ENCODE data around the gene ZNF273.
"Not testable (repeated sequence)": the region's sequence is repeated elsewhere in the genome, so short reads cannot be mapped to it uniquely, and the experiment has no call there.

Gene ZNF273

GRCh38 chr7:64877714-64878610, 25.1 kb upstream of the ZNF273 start:
- DNase-seq = no peak

- DNase-seq = no peak
These were observed 24.4 kb upstream of the ZNF273 start for GRCh38 chr7:64878684-64879083.

- DNase-seq = no peak
These were observed 23.9 kb upstream of the ZNF273 start for GRCh38 chr7:64879086-64879730.

- no peak for DNase-seq
These were observed 23.3 kb upstream of the ZNF273 start for GRCh38 chr7:64879800-64880199.

- no peak for DNase-seq
These were observed 22.5 kb upstream of the ZNF273 start for GRCh38 chr7:64880322-64881297.

GRCh38 chr7:64881461-64882287, 21.4 kb upstream of the ZNF273 start:
- DNase-seq = no peak

GRCh38 chr7:64882341-64883112, 20.5 kb upstream of the ZNF273 start:
- peak; percentile 57 for DNase-seq

- no peak for DNase-seq
These were observed 19.8 kb upstream of the ZNF273 start for GRCh38 chr7:64883113-64883905.

- DNase-seq = no peak
These were observed 18.8 kb upstream of the ZNF273 start for GRCh38 chr7:64884085-64884912.

GRCh38 chr7:64884913-64885370, 18.1 kb upstream of the ZNF273 start:
- no peak for DNase-seq

GRCh38 chr7:64885520-64886240, 17.4 kb upstream of the ZNF273 start:
- no peak for DNase-seq

- no peak for DNase-seq
These were observed 16.0 kb upstream of the ZNF273 start for GRCh38 chr7:64886956-64887545.

- DNase-seq = peak; percentile 15
These were observed 15.1 kb upstream of the ZNF273 start for GRCh38 chr7:64887756-64888508.

- DNase-seq = no peak
These were observed 14.5 kb upstream of the ZNF273 start for GRCh38 chr7:64888561-64888900.

- no peak for DNase-seq
These were observed 14.0 kb upstream of the ZNF273 start for GRCh38 chr7:64888901-64889685.

- no peak for DNase-seq
These were observed 13.3 kb upstream of the ZNF273 start for GRCh38 chr7:64889686-64890162.

GRCh38 chr7:64890273-64890672, 12.8 kb upstream of the ZNF273 start:
- not testable (repeated sequence) for DNase-seq
